NCI-H510A treated with DMSO at 0.1 percent for 48 hours (cell line): ENCODE data around the gene MELTF.

Experiments used
- DNase-seq: peaks from one replicate; lab custom pipeline; 2025; lab: John Stamatoyannopoulos, UW

Gene MELTF

GRCh38 chr3:196968233-196969133 is 61.1 kb downstream of the MELTF start, which contains the start of gene PIGZ:
Gene PIGZ, minus strand, starts transcription at chr3:196968833. Its CDS starts 16,802 bp downstream, at chr3:196952031.
- DNase-seq: peak; percentile 9

GRCh38 chr3:196967412-196968232 is 62.0 kb downstream of the MELTF start:
- DNase-seq: no peak

GRCh38 chr3:196966526-196967401 is 62.9 kb downstream of the MELTF start:
- DNase-seq: no peak

GRCh38 chr3:196965804-196966173 is 63.8 kb downstream of the MELTF start:
- no peak for DNase-seq

GRCh38 chr3:196965112-196965803 is 64.4 kb downstream of the MELTF start:
- DNase-seq: no peak

- no peak for DNase-seq
Observed at GRCh38 chr3:196963631-196963953, 66.0 kb downstream of the MELTF start.

GRCh38 chr3:196962930-196963630 is 66.5 kb downstream of the MELTF start:
- DNase-seq: no peak

- no peak for DNase-seq
Observed at GRCh38 chr3:196962108-196962929, 67.3 kb downstream of the MELTF start.

GRCh38 chr3:196954832-196955231 is 74.8 kb downstream of the MELTF start:
- DNase-seq: no peak
